Fibroblast of pulmonary artery (primary cell): ENCODE data around the gene USP24.

Experiments used
- DNase-seq: peaks from one replicate; pipeline ENCODE4 v3.0.0-alpha.2; 2010; ENCODE audit warnings: low read depth
- H3K4me3 ChIP-seq: replicated peaks from 2 replicates; pipeline ENCODE4 v1.5.1; 2011; ENCODE audit warnings: low read depth, mild to moderate bottlenecking, control low read depth, low read length, moderate library complexity
- CTCF ChIP-seq: IDR thresholded peaks from 2 replicates; pipeline ENCODE4 v1.5.1; 2011; ENCODE audit warnings: mild to moderate bottlenecking, control low read depth, low read length, inconsistent platforms; ENCODE audit errors: missing control alignments

USP24 gene

GRCh38 chr1:55217226-55217986, 2.2 kb upstream of the USP24 start:
- DNase-seq, result no peak
- no peak overlapping the region for H3K4me3 ChIP-seq
- no peak for TF ChIP-seq CTCF

DNA sequence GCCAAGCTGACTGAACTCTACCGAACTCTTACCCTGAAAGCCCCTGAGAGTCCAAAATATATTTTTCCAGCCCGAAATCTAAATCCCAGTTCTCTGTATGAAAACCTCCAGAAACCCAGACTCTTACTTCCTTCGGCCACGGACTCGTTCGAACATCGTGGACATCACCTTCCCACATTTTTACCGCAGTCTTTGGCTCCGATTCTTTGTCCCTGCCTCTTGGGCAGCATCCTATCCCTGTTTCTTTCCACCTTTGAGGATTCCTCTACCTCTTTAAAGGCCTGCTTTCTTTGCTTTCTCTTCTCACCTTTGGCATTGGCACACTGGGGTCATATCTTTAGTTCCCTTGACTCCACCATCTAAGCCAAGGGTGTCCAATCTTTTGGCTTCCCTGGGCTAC, 932 bp upstream of the USP24 start:
- no peak for TF ChIP-seq CTCF
- DNase-seq, result no peak
- H3K4me3 ChIP-seq, result peak overlapping the region; percentile 77

DNA sequence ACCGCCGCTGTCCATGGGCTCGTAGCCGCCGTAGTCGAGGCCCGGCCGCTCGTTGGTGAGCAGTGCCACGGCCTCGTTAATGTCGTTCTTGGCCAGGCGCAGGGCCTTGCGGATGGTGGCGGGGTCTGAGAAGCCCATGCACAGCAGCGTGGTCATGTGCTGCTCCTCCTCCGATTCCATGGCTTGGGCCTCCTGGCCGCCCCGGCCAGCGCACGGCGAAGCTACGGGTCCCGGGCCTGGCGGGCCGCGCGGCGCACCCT, 300 bp downstream of the USP24 start:
- peak; percentile 48 for DNase-seq
- peak overlapping the region; percentile 77 for H3K4me3 ChIP-seq
- no peak for TF ChIP-seq CTCF

DNA sequence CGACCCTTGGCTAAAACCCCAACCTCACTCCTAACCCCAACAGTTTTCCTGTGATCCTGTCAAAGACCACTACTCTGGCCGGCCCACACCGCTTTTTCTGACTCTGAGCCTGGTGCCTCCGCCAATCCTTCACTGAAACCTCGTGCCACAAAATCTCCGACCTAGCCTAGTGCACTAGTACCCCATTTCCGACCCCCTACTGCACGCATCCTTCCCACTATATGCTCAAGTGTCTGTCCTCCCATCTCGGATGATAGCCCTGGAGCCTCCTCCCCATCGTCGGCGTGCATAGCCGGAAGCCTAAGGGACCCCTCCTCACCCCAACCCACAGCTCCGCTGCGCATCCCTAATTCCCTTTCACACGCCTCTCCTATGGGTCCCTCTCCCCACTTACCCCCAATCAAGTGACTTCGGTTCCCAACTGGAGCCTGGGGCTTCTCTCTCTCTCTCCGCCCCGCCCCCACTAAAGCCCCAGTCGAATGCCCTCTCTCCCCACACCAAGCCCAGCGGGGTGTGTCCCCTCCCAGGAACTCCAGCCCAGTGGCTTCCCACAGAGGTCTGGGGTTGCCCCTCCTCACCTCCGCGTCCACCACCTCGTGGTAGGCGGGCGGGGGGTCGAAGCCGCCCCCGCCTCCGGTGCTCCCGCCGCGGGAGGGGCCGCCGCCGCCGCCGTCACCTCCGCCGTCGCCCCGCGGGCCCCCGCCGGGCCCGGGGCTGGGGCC, 791 bp downstream of the USP24 start:
- no peak for TF ChIP-seq CTCF
- H3K4me3 ChIP-seq, result peak overlapping the region; percentile 77
- no peak for DNase-seq

- TF ChIP-seq CTCF, result no peak
- peak overlapping the region; percentile 77 for H3K4me3 ChIP-seq
- no peak for DNase-seq
Observed at GRCh38 chr1:55213885-55214211, 1.3 kb downstream of the USP24 start.

- H3K4me3 ChIP-seq, result peak overlapping the region; percentile 77
- DNase-seq, result no peak
Observed at GRCh38 chr1:55213151-55213884, 1.8 kb downstream of the USP24 start.

More at GRCh38 chr1:55213151-55213884, 1.8 kb downstream of the USP24 start:
- no peak for TF ChIP-seq CTCF
